OCI-LY1 (cell line): ENCODE measurements around the gene DEAF1.

Experiments
- EZH2 ChIP-seq: fragments of 200-600 bp; sonication (generic), shearing (Covaris generic); IDR thresholded peaks from 2 replicates; pipeline ENCODE4 v1.8.0; 2017; ENCODE audit warnings: borderline replicate concordance, mixed run types, mild to moderate bottlenecking, antibody characterized with exemption, low read length, moderate library complexity, mixed read lengths
- TF ChIP-seq, protein P1 (sequence below): fragments of 200-600 bp; sonication (generic), shearing (Covaris generic); IDR thresholded peaks from 2 replicates; pipeline ENCODE4 v1.5.1; 2017; ENCODE audit warnings: mild to moderate bottlenecking, antibody characterized with exemption, low read length, moderate library complexity, mixed read lengths

DNA sequence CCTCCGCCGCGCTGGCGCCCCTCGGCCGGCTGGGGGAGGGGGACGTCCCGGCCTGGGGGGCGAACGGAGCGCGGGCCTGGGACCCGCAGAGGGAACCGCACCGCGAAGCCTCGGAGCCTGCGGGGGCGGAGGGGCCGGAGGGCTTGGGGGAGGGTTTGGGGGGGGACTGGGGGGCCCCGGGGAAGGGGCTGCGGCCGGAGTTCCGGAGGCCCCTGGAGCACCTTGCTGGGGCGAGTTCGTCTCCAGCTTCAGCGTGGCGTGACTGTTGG is 67.8 kb downstream of the DEAF1 start:
- TF ChIP-seq, protein P1, sequence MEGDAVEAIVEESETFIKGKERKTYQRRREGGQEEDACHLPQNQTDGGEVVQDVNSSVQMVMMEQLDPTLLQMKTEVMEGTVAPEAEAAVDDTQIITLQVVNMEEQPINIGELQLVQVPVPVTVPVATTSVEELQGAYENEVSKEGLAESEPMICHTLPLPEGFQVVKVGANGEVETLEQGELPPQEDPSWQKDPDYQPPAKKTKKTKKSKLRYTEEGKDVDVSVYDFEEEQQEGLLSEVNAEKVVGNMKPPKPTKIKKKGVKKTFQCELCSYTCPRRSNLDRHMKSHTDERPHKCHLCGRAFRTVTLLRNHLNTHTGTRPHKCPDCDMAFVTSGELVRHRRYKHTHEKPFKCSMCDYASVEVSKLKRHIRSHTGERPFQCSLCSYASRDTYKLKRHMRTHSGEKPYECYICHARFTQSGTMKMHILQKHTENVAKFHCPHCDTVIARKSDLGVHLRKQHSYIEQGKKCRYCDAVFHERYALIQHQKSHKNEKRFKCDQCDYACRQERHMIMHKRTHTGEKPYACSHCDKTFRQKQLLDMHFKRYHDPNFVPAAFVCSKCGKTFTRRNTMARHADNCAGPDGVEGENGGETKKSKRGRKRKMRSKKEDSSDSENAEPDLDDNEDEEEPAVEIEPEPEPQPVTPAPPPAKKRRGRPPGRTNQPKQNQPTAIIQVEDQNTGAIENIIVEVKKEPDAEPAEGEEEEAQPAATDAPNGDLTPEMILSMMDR: no peak
- TF ChIP-seq EZH2: no peak
